ENCODE measurements around the gene MLH1.

DNA sequence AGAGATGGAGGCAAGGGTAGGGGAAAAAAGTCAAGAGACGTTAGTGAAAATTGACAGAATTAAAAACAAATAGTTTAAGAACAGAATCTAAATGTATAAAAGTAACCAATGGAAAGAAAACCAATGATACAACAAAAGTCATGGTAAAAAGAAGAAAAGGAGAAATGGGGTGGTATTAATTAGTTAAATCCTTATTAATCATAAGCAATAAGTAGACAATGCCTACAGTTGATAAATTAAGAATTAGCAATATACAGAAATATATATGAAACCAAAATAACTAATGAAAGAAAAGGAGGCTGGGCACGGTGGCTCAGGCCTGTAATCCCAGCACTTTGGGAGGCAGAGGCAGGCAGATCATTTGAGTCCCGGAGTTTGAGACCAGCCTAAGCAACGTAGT lies 24.2 kb upstream of the MLH1 start:
- TF ChIP-seq, protein P1, sequence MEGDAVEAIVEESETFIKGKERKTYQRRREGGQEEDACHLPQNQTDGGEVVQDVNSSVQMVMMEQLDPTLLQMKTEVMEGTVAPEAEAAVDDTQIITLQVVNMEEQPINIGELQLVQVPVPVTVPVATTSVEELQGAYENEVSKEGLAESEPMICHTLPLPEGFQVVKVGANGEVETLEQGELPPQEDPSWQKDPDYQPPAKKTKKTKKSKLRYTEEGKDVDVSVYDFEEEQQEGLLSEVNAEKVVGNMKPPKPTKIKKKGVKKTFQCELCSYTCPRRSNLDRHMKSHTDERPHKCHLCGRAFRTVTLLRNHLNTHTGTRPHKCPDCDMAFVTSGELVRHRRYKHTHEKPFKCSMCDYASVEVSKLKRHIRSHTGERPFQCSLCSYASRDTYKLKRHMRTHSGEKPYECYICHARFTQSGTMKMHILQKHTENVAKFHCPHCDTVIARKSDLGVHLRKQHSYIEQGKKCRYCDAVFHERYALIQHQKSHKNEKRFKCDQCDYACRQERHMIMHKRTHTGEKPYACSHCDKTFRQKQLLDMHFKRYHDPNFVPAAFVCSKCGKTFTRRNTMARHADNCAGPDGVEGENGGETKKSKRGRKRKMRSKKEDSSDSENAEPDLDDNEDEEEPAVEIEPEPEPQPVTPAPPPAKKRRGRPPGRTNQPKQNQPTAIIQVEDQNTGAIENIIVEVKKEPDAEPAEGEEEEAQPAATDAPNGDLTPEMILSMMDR (IDR thresholded peaks at IDR 0.05): no peak
- no peak for TF ChIP-seq POLR2A (IDR thresholded peaks at IDR 0.05)

Data from tibial nerve (tissue), 3 donors.